DMS79 treated with DMSO at 0.1 percent for 48 hours (cell line): Measurements from ENCODE around the gene DZIP1L.
"Not testable (repeated sequence)": the region's sequence is repeated elsewhere in the genome, so short reads cannot be mapped to it uniquely, and the experiment has no call there.

Experiments used
- DNase-seq: peaks from one replicate; lab custom pipeline; 2025; lab: John Stamatoyannopoulos, UW

Gene DZIP1L

DNA sequence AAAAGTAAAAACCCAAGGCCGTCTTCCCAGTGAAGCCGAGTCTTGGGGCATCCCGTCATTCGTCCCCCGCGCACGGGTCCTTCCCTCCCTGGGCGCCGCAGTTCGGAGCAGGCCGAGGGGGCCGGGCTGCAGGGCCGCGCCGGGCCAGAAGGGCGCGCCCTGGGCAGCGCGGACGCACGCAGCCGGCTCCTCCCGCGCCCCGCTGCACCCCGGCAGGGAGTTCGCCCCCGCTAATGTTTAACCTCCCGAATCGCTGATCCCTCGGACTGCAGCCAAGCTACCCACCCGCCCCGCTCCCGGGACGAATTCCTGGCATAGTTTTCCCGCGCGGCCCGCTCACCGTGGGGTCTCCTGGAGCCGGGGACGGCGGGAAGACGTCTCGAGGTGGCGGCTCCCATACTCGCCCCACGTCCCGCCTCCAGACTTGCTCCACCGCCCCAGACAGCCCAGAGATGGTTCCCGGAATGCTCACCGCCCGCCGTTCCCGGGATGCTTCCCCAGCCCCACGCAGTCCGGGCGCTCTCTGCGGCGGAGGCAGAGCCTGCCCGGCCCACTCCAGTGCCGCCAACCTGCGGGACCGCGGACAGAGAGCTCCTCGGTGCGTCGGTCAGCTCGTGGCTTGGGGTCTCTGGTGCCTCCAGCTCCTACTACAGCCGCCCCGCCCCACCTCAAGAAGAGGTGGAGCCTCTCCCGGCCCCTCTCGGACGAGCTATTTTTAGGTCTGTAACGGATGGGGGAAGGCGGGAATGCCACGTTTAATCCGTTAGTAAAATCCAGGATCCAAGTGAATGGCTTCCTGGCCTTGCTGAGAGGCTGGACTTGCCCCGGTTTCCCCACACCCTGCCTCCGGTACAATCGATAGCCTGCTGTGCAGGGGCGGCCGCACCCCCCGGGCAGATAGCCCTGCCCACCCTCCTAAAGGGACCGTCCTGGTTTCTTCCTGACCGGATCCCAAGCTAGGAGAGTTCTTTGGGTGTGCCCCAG lies at the start of gene DZIP1L:
DZIP1L (minus strand) TSS at position 621 of the 984 bp plus-strand sequence. CDS start 11,637 bp downstream, outside the sequence.
- DNase-seq = peak; percentile 54

DNA sequence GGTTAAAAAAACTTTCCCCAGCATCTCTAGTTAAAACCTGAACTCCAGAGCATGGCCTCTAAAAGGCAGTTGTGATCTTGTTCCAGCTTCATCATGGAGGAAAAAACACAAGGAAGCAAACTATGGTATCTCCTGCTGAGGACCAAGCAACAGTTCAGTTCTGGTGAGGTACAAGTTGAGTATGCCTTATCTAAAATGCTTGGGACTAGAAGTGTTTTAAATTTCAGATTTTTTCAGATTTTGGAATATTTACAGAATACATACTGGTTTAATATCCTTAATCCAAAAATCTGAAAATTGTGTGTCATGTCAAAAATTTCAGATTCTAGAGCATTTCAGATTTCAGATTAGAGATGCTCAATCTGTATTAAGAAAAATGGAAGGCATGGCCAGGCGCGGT lies 49.7 kb upstream of the DZIP1L start:
- no peak for DNase-seq

GRCh38 chr3:138157743-138158142 lies 42.3 kb upstream of the DZIP1L start:
- no peak for DNase-seq

DNA sequence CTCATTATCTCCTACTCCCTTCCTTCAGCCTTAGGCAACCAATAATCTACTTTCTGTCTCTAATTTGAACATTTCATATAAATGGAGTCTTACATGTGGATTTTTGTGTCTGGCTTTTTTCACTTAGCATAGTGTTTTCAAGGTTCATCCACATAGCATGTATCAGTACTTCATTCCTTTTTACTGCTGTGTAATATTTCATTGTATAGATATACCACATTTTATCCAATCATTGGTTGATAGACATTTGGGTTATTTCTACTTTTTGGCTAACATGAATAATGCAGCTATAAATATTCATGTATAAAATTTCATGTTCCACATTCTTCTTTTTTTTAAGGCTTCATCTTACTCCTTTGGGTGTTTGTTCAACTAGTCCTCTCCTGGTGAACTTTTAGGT lies 39.1 kb upstream of the DZIP1L start:
- DNase-seq = no peak

GRCh38 chr3:138148503-138148902 lies 33.1 kb upstream of the DZIP1L start:
- no peak for DNase-seq

DNA sequence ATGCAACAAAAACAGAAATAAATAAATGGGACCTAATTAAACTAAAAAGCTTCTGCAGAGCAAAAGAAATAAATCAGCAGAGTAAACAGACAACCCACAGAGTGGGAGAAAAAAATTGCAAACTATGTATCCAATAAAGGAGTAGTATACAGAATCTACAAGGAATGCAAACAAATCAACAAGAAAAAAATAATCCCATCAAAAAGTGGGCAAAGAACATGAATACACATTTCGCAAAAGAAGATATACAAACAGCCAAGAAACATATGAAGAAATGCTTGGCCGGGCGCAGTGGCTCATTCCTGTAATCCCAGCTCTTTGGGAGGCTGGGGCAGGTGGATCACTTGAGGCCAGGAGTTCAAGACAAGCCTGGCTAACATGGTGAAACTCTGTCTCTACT lies 26.8 kb upstream of the DZIP1L start:
- DNase-seq = not testable (repeated sequence)

- no peak for DNase-seq
Observed at GRCh38 chr3:138140940-138141339, 25.5 kb upstream of the DZIP1L start.

DNA sequence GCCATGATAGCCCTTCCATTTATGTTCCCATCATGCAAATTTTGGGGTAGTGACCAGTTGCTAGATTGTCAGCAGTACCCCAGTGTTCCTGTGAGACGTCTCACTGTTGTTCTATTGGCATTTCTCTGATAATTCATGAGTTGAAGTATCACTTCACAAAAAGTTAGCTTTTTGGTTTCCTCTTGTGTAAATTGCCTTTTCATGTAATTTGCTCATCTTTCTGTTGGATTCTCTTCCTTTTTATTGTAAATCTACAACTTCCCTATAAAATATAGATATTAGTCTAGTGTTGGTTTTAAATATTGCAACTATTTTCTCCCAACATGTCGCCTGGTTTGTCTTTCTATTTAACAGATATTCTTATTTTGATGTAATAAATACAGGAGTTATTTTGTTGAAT lies 24.3 kb upstream of the DZIP1L start:
- no peak for DNase-seq

- DNase-seq = no peak
Observed at GRCh38 chr3:138137861-138138260, 22.5 kb upstream of the DZIP1L start.

DNA sequence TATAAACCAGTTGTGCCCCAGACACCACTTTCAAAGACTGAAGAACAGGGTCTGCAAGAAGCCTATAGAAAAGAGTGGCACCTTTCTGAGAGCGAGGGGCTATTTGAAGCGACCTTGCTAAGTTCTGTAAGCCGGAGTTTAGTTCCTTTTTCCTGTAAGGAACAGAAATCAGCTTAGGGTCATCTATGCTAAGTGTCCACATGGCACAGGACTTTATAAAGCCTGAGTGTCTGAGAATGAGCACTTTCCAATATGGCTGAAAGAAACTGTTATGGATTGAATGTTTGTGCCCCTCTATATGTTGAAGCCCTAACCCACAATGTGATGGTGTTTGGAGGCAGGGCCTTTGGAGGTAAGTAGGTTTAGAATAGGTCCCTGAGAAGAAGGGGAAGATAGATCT lies 20.8 kb upstream of the DZIP1L start:
- no peak for DNase-seq

- no peak for DNase-seq
Observed at GRCh38 chr3:138135833-138136194, 20.4 kb upstream of the DZIP1L start.

GRCh38 chr3:138135146-138135832 lies 19.9 kb upstream of the DZIP1L start:
- no peak for DNase-seq

GRCh38 chr3:138132239-138132638 lies 16.8 kb upstream of the DZIP1L start, which contains the start of gene A4GNT:
Gene A4GNT (minus strand): TSS chr3:138132390. CDS start chr3:138131256, 1,134 bp downstream.
- no peak for DNase-seq

DNA sequence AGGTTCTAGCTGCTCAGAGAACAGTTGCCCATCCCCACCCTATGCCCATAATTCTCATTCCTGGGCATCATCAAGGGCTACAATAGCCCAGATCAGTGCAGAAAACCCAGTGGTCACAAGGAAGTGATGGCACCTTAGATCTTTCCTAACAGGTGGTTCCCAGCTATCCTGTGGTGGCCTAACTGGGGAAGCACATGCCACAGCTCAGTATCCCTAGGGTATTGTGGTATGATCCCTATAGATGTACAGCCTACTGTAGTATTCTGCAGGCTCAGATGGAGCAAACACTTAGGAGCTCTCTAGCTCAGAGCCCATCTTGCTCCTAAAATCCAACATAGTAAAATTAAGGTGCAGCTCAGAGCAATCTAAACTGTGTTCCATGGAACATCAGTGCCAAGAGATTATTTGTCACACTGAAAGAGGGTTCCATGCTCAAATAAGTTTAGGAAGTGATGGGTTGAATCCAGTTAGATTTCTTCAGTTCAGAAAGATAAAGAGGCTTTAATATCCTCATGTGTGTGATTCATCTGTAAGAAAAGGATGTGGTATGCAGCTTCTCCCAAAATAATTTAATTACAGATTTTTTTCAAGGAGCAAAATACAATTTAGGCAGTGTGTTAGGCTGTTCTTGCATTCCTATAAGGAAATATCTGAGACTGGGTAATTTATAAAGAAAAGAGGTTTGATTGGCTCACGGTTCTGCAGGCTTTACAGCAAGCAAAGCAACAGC lies 12.4 kb upstream of the DZIP1L start:
- no peak for DNase-seq

GRCh38 chr3:138125548-138126221 lies 10.3 kb upstream of the DZIP1L start:
- DNase-seq = no peak

DNA sequence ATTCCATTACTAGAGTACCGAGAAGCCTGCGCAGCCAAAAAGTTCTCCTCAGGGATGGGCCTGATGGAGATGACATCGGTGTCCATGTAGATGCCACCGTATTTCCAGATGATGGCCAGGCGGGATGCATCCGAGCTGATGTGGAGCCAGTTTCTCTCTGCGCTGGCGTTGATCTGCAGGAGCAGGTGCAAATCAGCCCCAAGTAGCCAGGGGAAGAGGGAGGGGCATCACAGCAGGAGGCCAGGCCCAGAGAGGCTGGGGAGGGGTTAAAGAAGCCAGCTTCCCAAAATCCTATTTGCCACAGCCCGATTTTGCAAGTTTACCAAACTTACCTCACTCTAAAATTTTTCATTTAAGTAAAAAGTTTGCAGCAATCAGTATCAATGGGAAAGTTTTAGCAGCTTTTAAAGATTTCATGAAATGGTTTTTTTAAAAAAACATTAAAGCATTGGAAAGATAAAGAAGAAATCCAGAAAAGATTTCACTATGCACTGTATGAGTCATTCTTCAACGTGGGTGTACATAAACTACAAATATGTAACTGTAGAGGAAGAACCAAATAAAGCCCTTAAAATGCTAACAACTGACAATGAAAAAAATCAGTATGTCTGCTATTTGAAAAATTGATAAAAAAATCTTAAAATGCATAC lies 9.4 kb upstream of the DZIP1L start:
- no peak for DNase-seq

DNA sequence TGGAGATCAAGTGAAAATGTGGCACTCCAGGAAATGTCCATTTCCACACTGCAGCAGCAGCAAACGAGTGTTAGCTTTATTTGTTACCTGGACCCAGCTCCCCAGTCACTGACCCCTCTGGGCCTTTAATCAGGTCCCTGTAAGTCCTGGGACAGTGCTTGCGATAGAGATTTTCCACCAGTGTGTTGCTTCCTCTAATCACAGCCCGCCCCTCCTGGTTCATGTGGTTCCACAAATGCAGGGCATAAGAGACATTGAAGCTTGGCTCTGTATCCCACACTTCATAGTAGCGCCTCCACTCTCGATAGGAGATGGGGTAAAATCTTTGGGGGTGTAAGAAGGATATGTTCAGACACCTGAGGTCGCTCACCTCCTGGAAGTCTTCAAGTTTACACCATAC lies 8.8 kb upstream of the DZIP1L start:
- DNase-seq = no peak

DNA sequence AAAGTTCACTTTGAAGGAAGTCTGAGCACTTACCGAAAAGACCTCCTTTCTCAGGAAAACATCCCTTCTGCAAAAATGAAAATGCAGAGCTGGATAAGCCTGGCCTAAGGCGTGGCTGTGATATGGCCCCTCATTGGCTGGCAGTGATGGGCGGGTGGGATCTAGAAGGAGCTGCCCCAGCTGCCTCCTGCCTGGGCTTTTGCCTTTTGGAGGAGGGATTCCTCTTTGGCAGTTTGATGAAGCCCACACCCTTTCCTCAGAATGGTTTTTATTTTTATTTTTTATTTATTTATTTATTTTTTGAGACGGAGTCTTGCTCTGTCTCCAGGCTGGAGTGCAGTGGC lies 4.0 kb upstream of the DZIP1L start:
- DNase-seq = no peak

DNA sequence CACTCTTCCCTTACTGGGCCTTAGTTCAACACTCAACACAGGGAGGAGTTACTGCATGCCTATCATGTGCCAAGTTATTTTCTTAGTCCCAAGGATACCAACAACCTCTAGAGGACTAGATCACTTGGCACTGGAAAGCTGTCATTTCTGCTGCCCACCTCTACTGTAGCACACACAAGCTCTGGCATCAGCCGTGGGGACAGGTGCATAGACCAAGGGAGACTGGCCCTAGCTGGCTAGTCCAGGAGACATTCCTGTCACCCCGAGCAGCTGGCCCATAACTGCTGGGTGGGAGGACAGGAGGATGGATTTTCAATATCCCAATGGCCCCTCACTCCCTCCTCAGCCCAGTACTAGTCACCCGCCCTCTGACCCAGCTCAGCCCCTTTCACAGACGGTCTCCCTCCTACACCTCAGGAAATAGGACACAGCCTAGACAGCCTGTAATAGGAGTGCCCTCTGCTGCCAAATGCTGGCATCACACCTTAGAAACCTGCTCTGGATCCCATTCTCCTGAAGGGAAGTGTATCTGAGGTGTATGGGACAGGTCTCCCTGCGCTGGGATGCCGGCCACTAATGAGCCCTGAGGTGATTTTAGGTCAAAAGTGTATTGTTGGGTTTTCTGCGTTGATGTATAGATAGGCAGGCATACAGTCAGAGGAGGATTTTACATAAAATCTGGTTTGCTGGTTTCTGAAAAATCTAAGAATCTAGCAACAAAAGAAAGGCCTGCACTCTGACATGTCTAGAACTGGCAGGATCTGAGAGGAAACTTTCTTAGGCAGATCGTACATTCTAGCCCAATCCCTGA lies 3.4 kb upstream of the DZIP1L start:
- DNase-seq = peak; percentile 64

DNA sequence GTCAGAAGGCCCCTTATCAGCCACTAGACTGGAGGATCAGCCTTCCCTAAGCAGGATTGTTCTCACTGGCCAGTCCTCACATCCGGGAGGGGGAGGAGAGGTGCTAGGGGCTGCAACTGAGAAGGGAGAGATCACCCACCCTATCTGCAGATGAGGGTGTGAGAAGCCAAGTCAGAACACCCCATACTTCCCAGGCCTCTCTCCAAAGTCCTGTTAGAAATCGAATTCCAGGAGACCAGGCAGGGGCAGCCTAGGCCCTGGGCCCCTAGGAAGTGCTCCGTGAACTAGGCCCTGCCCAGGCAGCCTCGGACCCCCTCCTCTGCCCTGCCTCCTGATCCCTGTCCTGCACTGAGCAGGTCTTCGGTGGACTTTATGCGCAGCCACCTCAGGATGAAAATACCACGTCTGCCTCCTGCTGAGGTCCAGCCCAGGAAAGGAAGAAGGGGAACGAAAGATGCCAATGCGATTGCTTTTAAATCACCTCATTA lies 933 bp downstream of the DZIP1L start:
- DNase-seq = no peak
